ENCODE results near the gene MRPL14.

Gene MRPL14

DNA sequence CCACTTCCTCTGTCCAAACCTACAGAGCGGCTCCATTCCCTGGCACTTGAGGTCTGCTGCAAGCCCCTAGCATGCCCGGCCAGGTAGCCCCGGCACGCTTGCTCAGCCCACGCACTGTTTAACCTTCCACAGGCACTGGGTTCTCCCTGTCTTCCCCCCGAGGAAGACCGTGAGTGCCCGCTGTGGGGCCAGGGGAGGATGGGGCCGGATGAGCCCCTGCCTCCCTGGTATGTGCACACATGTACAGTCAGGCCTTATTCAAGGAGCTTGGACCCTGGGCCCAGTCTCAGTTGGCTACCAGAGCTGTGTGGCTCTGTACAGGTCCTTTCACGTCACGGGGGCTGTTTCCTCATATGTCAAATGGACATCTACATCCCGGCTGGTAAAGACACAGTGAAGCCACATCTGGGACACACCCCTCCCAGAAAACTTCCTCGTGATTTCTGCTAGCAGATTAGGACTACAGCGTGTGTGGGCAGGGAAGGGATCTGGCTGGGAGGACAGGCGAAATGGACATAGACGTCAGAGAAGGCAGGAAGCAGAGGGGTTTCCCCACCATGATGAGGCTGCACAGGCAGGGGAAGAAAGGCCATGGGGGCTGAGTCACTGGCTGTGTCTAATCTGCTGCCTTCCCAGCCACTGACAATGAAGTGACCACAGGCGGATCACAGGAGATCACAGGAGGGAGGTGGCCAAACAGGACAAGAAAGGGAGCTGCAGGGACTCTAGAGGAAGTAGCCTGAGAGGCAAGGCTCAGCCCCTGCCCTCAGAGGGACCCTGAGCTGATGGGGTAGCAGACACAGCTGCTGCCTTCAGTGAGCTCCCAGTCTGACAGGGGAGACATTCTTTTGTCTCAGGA is 62.9 kb downstream of the MRPL14 start:
- DNase-seq = no peak

DNA sequence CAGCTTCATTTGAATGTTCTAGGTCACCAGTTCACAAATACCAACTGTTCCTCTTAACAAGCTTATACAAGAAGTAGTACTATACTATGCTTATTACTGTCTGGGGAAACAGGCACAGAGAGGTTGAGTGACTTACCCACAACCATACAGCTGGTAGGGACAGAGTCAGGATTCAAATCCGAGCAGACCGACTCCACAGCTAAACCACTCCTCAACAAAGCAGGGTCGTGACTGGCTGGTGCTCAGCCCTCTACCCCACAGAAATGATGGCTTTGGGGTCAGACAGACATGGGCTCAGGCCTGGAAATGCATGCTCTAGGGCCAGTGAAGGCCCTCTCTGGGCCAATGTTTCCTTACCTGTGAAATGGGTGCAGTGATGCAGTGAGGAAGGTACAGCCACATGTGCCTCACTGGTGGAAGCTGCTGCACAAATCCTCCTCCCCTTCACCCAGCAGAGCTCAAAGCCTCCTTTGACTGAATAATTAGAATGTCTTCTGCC is 63.6 kb downstream of the MRPL14 start:
- DNase-seq = no peak

Measured in activated CD4-positive, alpha-beta T cell treated with anti-CD3 and anti-CD28 coated beads for 4 hours (primary cell).